Nephron progenitor cell (in vitro differentiated cells): ENCODE results near the gene NADSYN1.
A peak's percentile ranks its signal among the peaks of the same experiment; 100 is the strongest.

Experiments used
- DNase-seq: peaks from one replicate; pipeline ENCODE4 v3.0.0; 2021
- H3K27ac Mint-ChIP-seq: 2 replicates; pipeline ENCODE4 v1.8.0; 2021; ENCODE audit warnings: mild to moderate bottlenecking, moderate library complexity, mixed read lengths
- H3K27me3 Mint-ChIP-seq: 2 replicates; pipeline ENCODE4 v1.8.0; 2021; ENCODE audit warnings: mild to moderate bottlenecking, low read depth, mixed read lengths; ENCODE audit not compliant: poor library complexity
- H3K36me3 Mint-ChIP-seq: 2 replicates; pipeline ENCODE4 v1.8.0; 2021; ENCODE audit warnings: low read depth, mixed read lengths
- H3K4me1 Mint-ChIP-seq: 2 replicates; pipeline ENCODE4 v1.8.0; 2021; ENCODE audit warnings: mixed read lengths
- H3K4me3 Mint-ChIP-seq: 2 replicates; pipeline ENCODE4 v1.8.0; 2021; ENCODE audit warnings: mild to moderate bottlenecking, moderate library complexity, mixed read lengths
- H3K9me3 Mint-ChIP-seq: 2 replicates; pipeline ENCODE4 v1.8.0; 2021; ENCODE audit warnings: mild to moderate bottlenecking, moderate library complexity, mixed read lengths
- CTCF ChIP-seq: fragments of 200-600 bp; sonication (generic); IDR thresholded peaks from 2 replicates; pipeline ENCODE4 v1.5.0; 2021; ENCODE audit warnings: antibody characterized with exemption

The NADSYN1 gene

GRCh38 chr11:71476926-71477640 is 24.1 kb downstream of the NADSYN1 start:
- H3K4me3 Mint-ChIP-seq, result no peak overlapping the region
- H3K27ac Mint-ChIP-seq, result peak overlapping the region; percentile 22
- H3K4me1 Mint-ChIP-seq, result peaks cover 25% of the 10 kb centered on the region
- TF ChIP-seq CTCF, result no peak
- no peaks in the 10 kb centered on the region for H3K9me3 Mint-ChIP-seq
- DNase-seq, result no peak
- H3K36me3 Mint-ChIP-seq, result peaks cover 37% of the 10 kb centered on the region
- H3K27me3 Mint-ChIP-seq, result peaks cover 2% of the 10 kb centered on the region

GRCh38 chr11:71477641-71478527 is 24.9 kb downstream of the NADSYN1 start:
- DNase-seq, result peak; percentile 35
- H3K27ac Mint-ChIP-seq, result peak overlapping the region; percentile 54
- no peak overlapping the region for H3K4me3 Mint-ChIP-seq
- H3K27me3 Mint-ChIP-seq, result peaks cover 2% of the 10 kb centered on the region
- TF ChIP-seq CTCF, result no peak
- H3K9me3 Mint-ChIP-seq, result no peaks in the 10 kb centered on the region
- peaks cover 25% of the 10 kb centered on the region for H3K4me1 Mint-ChIP-seq
- peaks cover 39% of the 10 kb centered on the region for H3K36me3 Mint-ChIP-seq

GRCh38 chr11:71478528-71478840 is 25.5 kb downstream of the NADSYN1 start:
- peaks cover 2% of the 10 kb centered on the region for H3K27me3 Mint-ChIP-seq
- peaks cover 25% of the 10 kb centered on the region for H3K4me1 Mint-ChIP-seq
- no peak for DNase-seq
- H3K9me3 Mint-ChIP-seq, result no peaks in the 10 kb centered on the region
- H3K4me3 Mint-ChIP-seq, result no peak overlapping the region
- H3K36me3 Mint-ChIP-seq, result peaks cover 45% of the 10 kb centered on the region
- H3K27ac Mint-ChIP-seq, result no peak overlapping the region
- TF ChIP-seq CTCF, result no peak

GRCh38 chr11:71481101-71481960 is 28.3 kb downstream of the NADSYN1 start:
- no peak overlapping the region for H3K4me3 Mint-ChIP-seq
- no peaks in the 10 kb centered on the region for H3K27me3 Mint-ChIP-seq
- peaks cover 18% of the 10 kb centered on the region for H3K4me1 Mint-ChIP-seq
- TF ChIP-seq CTCF, result no peak
- no peaks in the 10 kb centered on the region for H3K9me3 Mint-ChIP-seq
- no peak for DNase-seq
- peaks cover 68% of the 10 kb centered on the region for H3K36me3 Mint-ChIP-seq
- H3K27ac Mint-ChIP-seq, result no peak overlapping the region

- Mint-ChIP-seq H3K9me3 (no peaks in the 10 kb centered on the region), H3K27ac (no peak overlapping the region), H3K27me3 (no peaks in the 10 kb centered on the region), H3K4me1 (peaks cover 14% of the 10 kb centered on the region), H3K36me3 (peaks cover 72% of the 10 kb centered on the region), H3K4me3 (no peak overlapping the region)
- no peak for TF ChIP-seq CTCF
- no peak for DNase-seq
Observed at GRCh38 chr11:71482216-71482615, 29.2 kb downstream of the NADSYN1 start.
